ENCODE measurements around the gene CASKIN2.
"Not testable (repeated sequence)": the region's sequence is repeated elsewhere in the genome, so short reads cannot be mapped to it uniquely, and the experiment has no call there.

CASKIN2 gene

DNA sequence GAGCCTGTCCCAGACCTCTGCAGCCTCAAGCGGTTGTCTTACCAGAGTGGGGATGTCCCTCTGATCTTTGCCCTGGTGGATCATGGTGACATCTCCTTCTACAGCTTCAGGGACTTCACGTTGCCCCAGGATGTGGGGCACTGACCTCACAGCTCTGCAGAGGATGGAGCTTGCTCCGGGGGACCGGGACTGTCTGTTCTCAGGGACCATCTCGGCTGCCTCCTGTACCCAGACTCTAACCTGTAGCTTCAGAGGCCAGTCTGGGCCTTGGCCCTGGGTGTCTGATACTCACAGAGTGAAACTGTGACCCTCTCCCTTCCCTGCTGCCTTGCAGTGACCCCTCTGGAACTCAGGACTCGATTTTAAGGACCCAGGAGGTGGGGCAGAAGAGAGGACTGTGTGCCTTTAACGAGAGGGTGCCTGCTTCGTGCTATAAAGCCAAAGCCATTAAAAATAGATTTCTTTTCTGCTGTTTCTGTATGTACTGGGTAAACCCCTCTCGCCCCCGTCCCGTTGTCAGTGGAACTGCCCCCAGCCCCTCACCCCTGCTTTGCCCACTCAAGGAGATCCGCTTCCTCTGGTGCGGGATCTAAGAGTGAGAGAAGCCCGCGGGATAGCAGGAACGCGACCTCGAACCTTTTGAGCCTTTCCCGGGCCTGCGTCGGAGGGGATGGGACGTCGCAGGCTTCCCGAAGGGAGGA is 9.1 kb upstream of the CASKIN2 start:
- intact Hi-C loops (cut with DNase I): no loop called here
- DNase-seq: no peak

DNA sequence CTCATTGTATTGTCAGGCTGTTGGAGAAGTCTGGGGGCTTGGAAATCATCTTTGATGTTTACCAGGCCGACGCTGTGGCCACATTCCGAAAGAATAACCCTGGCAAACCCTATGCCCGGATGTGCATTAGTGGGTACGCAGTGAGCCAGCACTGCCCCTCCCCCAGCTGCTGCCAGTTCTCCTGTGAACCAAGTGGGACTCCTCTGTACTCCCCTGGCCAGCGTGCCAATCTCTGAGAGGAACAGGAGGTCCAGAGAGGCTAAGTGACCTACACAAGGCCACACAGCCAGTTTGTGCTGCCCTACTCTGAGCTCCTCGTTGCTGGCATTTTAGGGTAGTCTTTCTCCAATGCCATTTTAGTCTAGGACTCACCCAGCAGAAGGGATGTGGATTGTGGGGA is 8.3 kb upstream of the CASKIN2 start:
- DNase-seq: no peak
- intact Hi-C loops (cut with DNase I): no loop called here

DNA sequence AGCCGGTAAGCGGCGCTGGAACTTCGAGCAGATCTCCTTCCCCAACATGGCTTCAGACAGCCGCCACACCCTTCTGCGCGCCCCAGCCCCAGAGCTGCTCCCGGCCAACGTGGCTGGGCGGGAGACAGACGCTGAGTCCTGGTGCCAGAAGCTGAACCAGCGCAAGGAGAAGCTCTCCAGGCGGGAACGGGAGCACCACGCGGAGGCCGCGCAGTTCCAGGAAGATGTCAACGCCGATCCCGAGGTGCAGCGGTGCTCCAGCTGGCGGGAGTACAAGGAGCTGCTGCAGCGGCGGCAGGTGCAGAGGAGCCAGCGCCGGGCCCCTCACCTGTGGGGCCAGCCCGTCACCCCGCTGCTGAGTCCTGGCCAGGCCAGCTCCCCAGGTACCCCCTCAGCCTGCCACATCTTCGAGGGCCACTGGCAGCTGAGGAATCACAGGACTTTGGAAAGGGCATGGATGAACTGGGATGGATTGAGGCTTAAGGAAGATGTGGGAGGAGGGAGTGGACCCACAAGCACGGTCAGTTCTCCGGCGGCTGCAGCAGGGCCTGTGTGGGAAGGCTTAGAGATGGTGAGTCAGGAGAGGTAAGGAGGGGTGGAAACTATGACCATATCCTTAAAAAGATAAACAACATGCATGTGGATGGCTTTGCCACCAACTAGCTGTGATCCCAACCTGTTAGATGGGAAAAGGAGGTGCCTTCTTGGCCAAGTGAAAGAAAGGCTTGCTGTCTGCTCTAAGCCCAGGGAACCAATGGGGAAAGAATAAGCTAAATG is 6.8 kb upstream of the CASKIN2 start:
- no peak for DNase-seq
- intact Hi-C loops (cut with DNase I): no loop called here

DNA sequence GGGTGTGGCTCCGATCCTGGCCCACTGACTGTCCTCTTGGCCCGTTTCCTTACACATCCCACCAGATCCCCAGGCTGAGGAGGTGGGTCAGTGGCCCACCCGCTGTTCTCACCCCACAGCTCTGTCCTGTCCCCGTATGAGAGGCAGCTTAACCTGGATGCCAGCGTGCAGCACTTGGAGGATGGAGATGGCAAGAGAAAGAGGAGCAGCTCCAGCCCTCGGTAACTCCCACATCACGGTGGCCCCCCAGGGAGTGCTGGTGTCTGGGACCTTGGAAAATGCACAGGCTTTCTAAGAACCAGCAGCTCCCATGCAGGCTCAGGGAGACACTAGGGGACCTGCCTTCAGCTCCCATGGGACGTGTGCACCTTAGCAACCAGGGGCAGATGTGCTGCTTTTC is 6.0 kb upstream of the CASKIN2 start:
- no peak for DNase-seq
- intact Hi-C loops (cut with DNase I): no loop called here

DNA sequence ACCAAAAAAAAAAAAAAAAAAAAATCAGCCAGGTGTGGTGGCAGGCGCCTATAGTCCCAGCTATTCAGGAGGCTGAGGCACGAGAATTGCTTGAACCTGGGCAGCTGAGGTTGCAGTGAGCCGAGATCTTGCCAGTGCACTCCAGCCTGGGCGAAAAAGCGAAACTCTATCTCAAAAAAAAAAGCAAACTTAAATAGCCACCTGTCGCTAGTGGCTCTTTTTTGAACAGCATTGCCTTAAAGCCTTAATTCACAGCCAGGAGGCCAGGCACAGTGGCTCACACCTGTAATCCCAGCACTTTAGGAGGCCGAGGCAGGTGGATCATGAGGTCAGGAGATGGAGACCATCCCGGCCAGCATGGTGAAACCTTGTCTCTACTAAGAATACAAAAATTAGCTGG is 5.1 kb upstream of the CASKIN2 start:
- DNase-seq; intact Hi-C loops (cut with DNase I): not testable (repeated sequence)

DNA sequence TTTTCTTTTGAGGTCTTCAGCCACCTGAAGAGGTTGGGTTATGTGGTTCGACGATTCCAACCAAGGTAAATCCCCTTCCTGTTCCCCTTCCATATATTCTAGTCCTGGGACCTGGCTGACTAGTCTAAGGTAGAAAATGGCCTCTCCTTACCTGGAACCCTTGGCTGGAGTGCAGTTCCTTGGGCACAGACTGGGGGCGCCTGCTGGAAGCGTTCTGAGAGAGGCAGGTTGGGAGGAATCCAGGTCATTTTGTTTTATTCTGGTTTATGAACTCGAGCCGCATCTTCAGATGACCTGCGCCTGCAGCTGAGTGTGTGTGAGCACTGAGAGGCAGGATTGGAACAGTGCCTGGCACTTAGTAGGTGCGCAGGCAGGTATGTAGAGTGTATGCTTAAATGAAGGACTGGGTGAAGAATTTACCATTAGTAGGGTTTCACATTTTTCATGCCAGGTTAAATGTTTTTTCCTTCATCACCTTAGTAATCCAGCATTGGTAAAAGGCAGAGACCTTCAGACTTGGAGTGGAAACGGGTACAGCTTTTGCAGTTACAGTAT is 3.7 kb upstream of the CASKIN2 start:
- DNase-seq: no peak
- intact Hi-C loops (cut with DNase I): loop anchor here (5.0 kb wide), 2 partner anchors 62 to 68 kb away; partner anchors contain the start of genes MYO15B and TMEM94

DNA sequence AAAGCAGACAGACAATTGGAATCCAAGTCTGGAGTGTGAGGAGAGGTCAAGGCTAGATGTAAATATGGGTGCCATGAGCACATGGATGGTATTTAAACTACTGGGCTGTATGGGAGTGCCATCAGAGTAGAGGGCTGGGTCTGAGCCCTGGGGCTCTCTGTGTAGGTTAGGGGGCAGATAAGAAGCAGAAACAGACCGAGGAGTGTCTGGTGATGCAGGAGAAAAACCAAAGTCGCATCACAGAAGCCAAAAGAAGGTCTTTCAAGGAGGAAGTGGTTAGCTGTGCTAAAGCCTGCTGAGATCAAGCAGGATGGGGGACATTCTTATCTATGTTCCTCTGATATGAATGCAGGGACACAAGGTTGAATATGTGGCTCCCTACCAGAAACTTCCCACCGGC is 2.9 kb upstream of the CASKIN2 start:
- intact Hi-C loops (cut with DNase I): loop anchor here (5.0 kb wide), 2 partner anchors 61 to 69 kb away; partner anchors contain the start of genes MYO15B and TMEM94
- DNase-seq: no peak

DNA sequence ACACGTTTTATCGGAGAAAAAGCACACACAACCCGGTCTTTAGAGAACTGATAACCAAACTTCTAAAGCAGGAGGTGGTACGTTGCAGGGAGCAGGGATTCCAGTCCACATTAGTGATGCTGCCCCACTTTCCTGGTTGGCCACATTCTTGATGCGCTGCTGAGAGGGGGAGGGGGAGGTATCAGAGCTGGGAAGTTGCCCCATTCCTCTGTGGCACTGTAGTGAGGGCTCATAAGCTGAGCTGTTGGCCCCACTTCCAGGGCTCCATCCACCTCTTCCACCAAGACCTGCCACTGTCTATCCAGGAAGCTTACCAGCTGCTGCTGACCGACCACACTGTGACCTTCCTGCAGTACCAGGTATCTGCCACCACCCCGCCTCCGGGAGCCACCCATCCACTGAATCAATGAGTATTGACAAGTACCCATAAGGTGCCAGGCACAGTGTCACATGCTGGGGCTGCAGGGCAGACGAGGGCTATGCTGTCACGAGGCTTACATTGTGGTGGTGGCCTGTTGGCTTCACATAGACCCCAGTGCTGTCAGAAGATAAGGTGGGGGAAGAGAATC is 2.0 kb upstream of the CASKIN2 start:
- intact Hi-C loops (cut with DNase I): loop anchor here (5.0 kb wide), 2 partner anchors 60 to 70 kb away; partner anchors contain the start of genes MYO15B and TMEM94
- DNase-seq: no peak

DNA sequence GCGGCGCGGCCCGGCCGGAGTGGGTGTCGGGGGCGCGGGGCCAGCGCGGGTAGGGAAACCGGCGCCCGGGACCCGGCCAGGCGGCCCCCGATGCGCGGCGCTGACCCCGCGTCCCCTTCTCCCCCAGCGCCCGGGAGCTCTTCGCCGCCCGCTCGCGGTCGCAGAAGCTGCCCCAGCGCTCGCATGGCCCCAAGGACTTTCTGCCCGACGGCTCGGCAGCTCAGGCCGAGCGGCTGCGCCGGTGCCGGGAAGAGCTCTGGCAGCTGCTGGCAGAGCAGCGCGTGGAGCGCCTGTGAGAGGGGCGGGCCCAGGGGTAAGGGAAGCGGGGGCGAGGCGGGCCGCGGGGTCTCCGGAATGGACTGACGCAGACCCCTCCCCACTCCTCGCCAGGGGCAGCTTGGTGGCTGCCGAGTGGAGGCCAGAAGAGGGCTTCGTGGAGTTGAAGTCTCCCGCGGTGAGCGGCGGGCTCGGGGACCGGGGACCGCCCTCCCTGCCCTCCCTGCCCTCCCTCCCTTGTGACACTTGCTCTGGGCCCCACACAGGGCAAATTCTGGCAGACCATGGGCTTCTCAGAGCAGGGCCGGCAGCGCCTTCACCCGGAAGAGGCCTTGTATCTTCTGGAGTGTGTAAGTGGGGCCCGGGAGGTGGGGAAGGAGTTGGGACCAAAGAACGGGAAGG is 1.4 kb upstream of the CASKIN2 start:
- DNase-seq: peak in 6 of 42 donors; percentile 34 to 60 (median 56)
- intact Hi-C loops (cut with DNase I): loop anchor here (5.0 kb wide), 2 partner anchors 59 to 71 kb away; partner anchors contain the start of genes MYO15B and TMEM94

DNA sequence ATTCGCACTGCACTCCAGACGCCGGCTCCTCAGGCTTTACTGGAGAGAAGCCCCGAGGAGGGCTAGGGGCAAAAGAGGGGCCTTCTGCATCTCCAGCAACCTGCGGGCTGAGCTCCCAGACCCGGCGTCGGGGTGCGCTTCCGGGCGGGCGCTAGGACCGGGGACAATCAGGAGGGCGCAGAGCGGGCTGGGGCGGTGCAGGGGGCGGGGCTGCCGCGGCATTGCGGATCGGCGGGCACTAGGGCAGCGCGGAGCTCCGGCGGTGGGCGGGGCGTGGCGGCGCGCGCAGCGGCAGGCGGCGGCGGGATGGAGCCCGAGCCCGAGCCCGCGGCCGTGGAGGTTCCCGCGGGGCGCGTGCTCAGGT is 900 bp upstream of the CASKIN2 start, which contains the start of gene TSEN54:
TSS of gene TSEN54 (plus strand) at position 274 of the 364 bp plus-strand sequence. CDS start at position 307, 33 bp downstream.
- peak; percentile 91 to 99 (median 97) for DNase-seq
- intact Hi-C loops (cut with DNase I): loop anchor here (5.0 kb wide), 2 partner anchors 59 to 71 kb away; partner anchors contain the start of genes MYO15B and TMEM94

DNA sequence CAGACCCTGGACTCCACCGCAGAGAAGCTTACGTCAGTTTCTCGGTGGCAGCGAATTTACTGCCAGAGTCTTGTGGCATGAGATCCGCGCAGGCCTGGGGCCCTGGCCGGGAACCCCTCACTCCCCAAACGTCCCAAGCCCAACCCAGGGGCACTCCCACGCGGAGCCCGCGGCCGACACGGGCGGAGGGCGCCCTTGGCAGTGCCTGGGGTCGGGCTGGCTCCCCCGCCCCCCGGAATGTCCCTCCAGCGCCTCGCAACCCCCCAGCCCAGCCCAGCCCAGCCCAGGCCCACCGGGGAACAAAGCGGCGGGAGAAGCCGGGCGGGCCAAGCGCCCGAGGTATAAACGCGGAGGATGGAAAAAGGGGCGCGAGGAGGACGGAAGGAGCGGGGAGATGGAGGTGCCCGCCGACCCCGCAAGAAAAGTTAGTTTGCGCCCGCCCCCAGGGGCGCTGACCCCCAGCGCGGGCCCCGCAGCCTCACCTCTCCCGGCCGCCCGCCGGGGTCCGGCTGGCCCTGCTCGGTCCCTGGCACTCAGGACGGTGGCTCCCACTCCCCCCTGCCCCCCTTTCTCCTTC is 330 bp downstream of the CASKIN2 start:
- intact Hi-C loops (cut with DNase I): loop anchor here (2.0 to 5.0 kb wide), 3 partner anchors 58 to 88 kb away; partner anchors contain the start of genes MYO15B and TMEM94
- DNase-seq: peak in 4 of 42 donors; percentile 30 to 60 (median 37)

DNA sequence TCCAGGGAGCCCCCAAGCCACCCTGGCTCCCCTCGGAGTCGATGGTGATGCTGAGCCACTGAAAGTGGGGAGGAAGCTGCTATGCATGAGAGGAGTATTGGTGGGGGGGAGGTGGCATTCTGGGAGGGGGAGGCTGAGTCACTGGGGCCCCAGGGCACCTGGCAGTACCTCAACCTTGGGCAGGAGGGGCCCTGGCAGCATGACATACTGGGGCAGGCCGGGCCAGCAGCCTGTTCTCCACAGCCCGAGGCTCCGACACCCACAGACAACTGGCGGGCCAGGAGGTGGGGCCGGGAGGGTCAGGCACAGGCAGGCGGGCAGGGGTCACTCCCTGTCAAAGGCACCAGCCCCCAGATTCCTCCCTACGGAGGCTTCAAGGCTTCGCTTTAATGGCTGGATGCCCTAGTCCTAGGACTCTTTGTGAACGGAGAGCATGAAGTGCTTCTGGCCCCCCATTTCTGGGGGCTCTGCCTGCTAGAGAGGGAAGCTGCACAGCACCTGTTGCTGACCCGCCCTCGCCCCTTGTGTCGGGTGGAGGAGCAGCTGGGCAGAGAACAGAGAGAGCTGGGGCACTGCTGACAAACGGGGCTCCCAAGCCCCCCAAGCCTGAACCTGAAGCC is 928 bp downstream of the CASKIN2 start:
- intact Hi-C loops (cut with DNase I): loop anchor here (2.0 kb wide), 1 partner anchor 88 kb away; no protein-coding TSS in a partner anchor
- DNase-seq: peak in 5 of 42 donors; percentile 25 to 76 (median 40)

DNA sequence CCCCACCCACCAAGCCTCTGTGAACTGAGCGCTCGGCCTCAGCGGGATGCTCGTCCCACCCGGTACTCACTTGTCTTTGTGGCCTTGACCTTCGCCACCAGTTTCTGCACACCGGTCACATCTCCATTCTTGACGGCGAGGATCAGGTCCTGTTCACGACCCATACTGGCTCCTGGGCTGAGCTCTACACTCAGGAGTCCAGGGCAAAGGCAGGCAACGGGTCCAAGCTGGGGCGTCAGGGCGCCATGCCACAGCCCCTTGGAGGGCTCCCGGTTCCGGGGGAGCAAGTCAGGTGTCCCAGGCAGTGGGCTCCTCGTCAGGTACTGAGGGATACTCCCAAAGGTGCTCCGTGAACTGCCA is 1.7 kb downstream of the CASKIN2 start:
- DNase-seq: no peak
- intact Hi-C loops (cut with DNase I): no loop called here

DNA sequence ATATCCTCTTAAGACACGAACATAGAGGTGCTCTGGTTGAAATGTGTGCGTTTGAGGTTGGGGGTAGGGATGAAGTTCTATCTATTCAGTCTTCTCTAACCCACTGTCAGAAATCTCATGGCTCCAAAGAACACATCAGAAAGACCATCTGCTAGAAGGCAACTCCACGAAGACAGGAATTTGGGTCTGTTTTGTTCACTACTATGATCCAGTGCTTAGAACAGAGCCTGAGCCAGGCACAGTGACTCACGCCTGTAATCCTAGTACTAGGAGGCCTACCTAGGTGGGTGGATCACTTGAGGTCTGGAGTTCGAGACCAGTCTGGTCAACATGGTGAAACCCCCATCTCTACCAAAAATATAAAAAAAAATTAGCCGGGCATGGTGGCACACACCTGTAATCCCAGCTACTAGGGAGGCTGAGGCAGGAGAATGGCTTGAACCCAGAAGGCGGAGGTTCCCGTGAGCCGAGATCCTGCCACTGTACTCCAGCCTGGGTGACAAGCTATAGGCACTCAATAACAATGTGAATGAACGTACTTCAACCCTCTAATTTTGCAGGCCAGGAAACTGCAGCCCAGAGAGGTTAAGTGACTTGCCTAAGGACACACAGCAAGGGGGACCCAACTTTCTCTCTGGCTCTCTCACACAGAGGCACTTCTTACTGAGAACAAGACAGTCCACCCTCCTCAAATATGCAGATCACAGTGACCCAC is 2.3 kb downstream of the CASKIN2 start:
- intact Hi-C loops (cut with DNase I): no loop called here

DNA sequence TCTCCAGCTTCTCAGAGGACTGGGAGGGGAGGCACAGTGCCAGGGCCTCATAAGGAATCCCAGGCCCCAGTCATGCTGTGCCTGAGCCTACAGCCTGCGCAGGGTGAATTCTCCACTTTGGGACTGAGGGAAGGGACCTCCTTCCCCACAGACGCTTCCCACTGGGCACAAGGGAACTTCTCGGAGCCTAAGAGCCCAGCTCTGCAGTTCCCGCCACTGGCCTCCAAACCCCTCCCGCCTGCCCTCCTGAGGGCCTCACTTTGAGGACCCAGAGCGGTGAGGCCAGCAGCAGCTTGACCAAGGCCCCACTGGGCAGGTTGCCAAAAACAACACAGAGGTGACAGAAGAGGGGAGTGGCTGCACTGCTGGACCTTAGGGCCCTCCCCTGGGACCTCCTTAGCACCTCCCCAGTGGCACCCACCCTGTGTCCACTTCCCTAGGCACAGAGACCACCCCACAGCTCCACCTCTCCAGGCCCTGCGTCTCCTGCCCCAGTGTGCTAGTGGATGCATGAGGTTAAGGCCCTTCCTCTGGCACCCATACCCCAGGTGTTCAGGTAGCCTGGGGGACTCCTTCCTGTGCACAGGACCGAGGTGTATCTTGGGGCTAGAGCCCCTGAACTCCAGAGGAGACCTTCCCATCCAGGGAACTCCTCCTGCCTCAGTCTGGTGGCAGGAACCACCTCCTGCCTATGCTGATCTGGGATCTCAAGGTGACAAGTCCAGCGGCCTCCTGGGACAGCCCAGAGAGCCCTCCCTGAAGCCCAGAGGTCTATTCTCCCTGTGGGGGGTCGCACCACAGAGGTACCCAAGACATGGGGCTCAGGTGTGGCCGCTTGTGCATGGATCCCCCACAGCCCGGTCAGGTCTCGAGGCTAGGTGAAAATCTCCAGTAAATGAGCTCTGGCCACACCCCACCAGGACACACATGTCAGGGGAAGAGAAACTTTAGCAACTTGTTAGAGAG is 3.4 kb downstream of the CASKIN2 start:
- peak in 2 of 42 donors; percentile 20 to 45 for DNase-seq
- intact Hi-C loops (cut with DNase I): no loop called here

More for the DNA sequence above, 2.3 kb downstream of the CASKIN2 start:
- DNase-seq: no peak

DNA sequence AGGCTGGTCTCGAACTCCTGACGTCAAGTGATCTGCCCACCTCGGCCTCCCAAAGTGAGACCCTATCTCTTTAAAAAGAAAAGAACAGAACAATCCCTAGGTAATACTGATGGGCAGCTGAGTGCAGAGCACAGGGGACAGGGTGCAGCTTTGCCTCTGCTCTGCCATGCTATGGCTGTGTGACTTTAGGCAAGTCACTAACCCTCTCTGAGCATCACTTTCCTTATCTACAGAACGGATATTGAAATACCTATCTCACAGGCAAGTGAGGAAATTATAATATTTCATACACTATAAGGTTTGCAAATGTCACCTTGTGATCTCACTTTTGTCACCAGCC is 4.1 kb downstream of the CASKIN2 start:
- intact Hi-C loops (cut with DNase I): no loop called here
- DNase-seq: no peak

All from head of caudate nucleus (tissue), 42 donors.